Mesodermal cell (in vitro differentiated cells): ENCODE data around the gene GARRE1. TPM values are rescaled to one million over a fixed set of nuclear protein-coding genes. Genes with fewer than 3 reads are reported as not detected.
"Not testable (repeated sequence)": the region's sequence is repeated elsewhere in the genome, so short reads cannot be mapped to it uniquely, and the experiment has no call there.

ENCODE experiments used
- H3K27ac ChIP-seq: 2 replicates; pipeline ENCODE4 v1.7.0; 2013; ENCODE audit warnings: mild to moderate bottlenecking, low read depth, low read length, moderate library complexity; ENCODE audit not compliant: severe bottlenecking
- H3K36me3 ChIP-seq: 2 replicates; pipeline ENCODE4 v1.7.1; 2013; ENCODE audit warnings: mild to moderate bottlenecking, low read length, moderate library complexity; ENCODE audit not compliant: control insufficient read depth, insufficient read depth
- H3K4me1 ChIP-seq: one replicate; pipeline ENCODE4 v1.7.1; 2013; ENCODE audit warnings: mild to moderate bottlenecking, low read length; ENCODE audit not compliant: insufficient read depth, control insufficient read depth, poor library complexity, severe bottlenecking
- H3K4me3 ChIP-seq: 2 replicates; pipeline ENCODE4 v1.7.0; 2013; ENCODE audit warnings: low read length, control low read depth, mild to moderate bottlenecking; ENCODE audit not compliant: insufficient read depth, poor library complexity, severe bottlenecking; ENCODE audit errors: extremely low read depth
- H3K9me3 ChIP-seq: 2 replicates; pipeline ENCODE4 v1.7.1; 2013; ENCODE audit warnings: mild to moderate bottlenecking, low read length, moderate library complexity; ENCODE audit not compliant: control insufficient read depth
- WGBS, 2 experiments: methylation state at CpG; one replicate each; pipeline ENCODE4 v1.1.5; 2013; ENCODE audit warnings: missing lambda C conversion rate in 2 of 2; ENCODE audit not compliant: insufficient coverage in 2 of 2; 5-methylcytosine and 5-hydroxymethylcytosine counted together
- polyA plus RNA-seq, 2 experiments: library from polyadenylated mRNA; stranded (reverse); fragments of 50-300 nt; gene quantifications; one replicate each; pipeline ENCODE4 v1.2.3, GENCODE V29; 2013

GARRE1 gene
- 27.1 TPM for polyA plus RNA-seq (2013, experiment 1 of 2)
- 23.4 TPM for polyA plus RNA-seq (2013, experiment 2 of 2)

GRCh38 chr19:34254046-34254697 lies at the start of gene GARRE1:
Gene GARRE1 (plus strand): TSS chr19:34254554. CDS start chr19:34300474, 45,920 bp downstream.
- Histone ChIP-seq H3K36me3 (peaks cover 13% of the 10 kb centered on the region), H3K9me3 (no peaks in the 10 kb centered on the region), H3K4me1 (no peaks in the 10 kb centered on the region), H3K27ac (peak within 1 kb of the TSS; percentile 80), H3K4me3 (peak within 1 kb of the TSS; percentile 70)
- 0 to 1% methylated on average over 17 to 37 of the region's 56 CpGs for WGBS, 2 experiments

- H3K4me1 ChIP-seq = not testable (repeated sequence)
- 75 to 93% methylated on average over 1 to 4 of the region's 7 CpGs for WGBS, 2 experiments
- H3K36me3 ChIP-seq = peaks cover 81% of the 10 kb centered on the region
These were observed 49.0 kb upstream of the GARRE1 start for GRCh38 chr19:34205324-34205723.

GRCh38 chr19:34208291-34208884 lies 46.0 kb upstream of the GARRE1 start:
- Histone ChIP-seq H3K27ac (no peak overlapping the region), H3K36me3 (peaks cover 83% of the 10 kb centered on the region)
- WGBS, 2 experiments = 100% methylated on average over 1 of the region's 1 CpG; no CpG with 5 or more reads in 1 of the 2 experiments

More at GRCh38 chr19:34205324-34205723, 49.0 kb upstream of the GARRE1 start:
- not testable (repeated sequence) for H3K9me3 ChIP-seq, H3K4me3 ChIP-seq, H3K27ac ChIP-seq

GRCh38 chr19:34209726-34210125 lies 44.6 kb upstream of the GARRE1 start:
- peaks cover 87% of the 10 kb centered on the region for H3K36me3 ChIP-seq
- H3K9me3 ChIP-seq = no peaks in the 10 kb centered on the region
- no CpG with 5 or more reads among the region's 4 CpGs for WGBS, 2 experiments

More at GRCh38 chr19:34208291-34208884, 46.0 kb upstream of the GARRE1 start:
- H3K4me1 ChIP-seq = no peaks in the 10 kb centered on the region
- no peaks in the 10 kb centered on the region for H3K9me3 ChIP-seq
- H3K4me3 ChIP-seq = no peak overlapping the region

GRCh38 chr19:34213283-34213682 lies 41.1 kb upstream of the GARRE1 start:
- H3K4me1 ChIP-seq = no peaks in the 10 kb centered on the region
- H3K27ac ChIP-seq = no peak overlapping the region
- no peaks in the 10 kb centered on the region for H3K9me3 ChIP-seq
- WGBS, 2 experiments = no CpG with 5 or more reads among the region's 2 CpGs
- peaks cover 85% of the 10 kb centered on the region for H3K36me3 ChIP-seq
- no peak overlapping the region for H3K4me3 ChIP-seq

More at GRCh38 chr19:34209726-34210125, 44.6 kb upstream of the GARRE1 start:
- Histone ChIP-seq H3K4me3 (no peak overlapping the region), H3K27ac (no peak overlapping the region), H3K4me1 (no peaks in the 10 kb centered on the region)

- Histone ChIP-seq H3K27ac (no peak overlapping the region), H3K4me3 (no peak overlapping the region), H3K36me3 (peaks cover 85% of the 10 kb centered on the region), H3K4me1 (no peaks in the 10 kb centered on the region), H3K9me3 (no peaks in the 10 kb centered on the region)
- WGBS, 2 experiments = 90 to 100% methylated on average over 3 to 4 of the region's 4 CpGs
These were observed 40.3 kb upstream of the GARRE1 start for GRCh38 chr19:34214040-34214439.

GRCh38 chr19:34215006-34215665 lies 39.2 kb upstream of the GARRE1 start:
- no peak overlapping the region for H3K4me3 ChIP-seq
- H3K36me3 ChIP-seq = peaks cover 87% of the 10 kb centered on the region
- H3K9me3 ChIP-seq = no peaks in the 10 kb centered on the region
- H3K4me1 ChIP-seq = no peaks in the 10 kb centered on the region
- WGBS, 2 experiments = 100% methylated on average over 2 of the region's 3 CpGs
- no peak overlapping the region for H3K27ac ChIP-seq

GRCh38 chr19:34215666-34216038 lies 38.7 kb upstream of the GARRE1 start:
- Histone ChIP-seq H3K9me3 (no peaks in the 10 kb centered on the region), H3K4me1 (no peaks in the 10 kb centered on the region), H3K27ac (no peak overlapping the region), H3K4me3 (no peak overlapping the region), H3K36me3 (peaks cover 87% of the 10 kb centered on the region)
- WGBS, 2 experiments = 100% methylated on average over 1 of the region's 3 CpGs; no CpG with 5 or more reads in 1 of the 2 experiments

- not testable (repeated sequence) for H3K4me1 ChIP-seq, H3K9me3 ChIP-seq, H3K4me3 ChIP-seq, H3K27ac ChIP-seq
- H3K36me3 ChIP-seq = peaks cover 86% of the 10 kb centered on the region
- 78 to 89% methylated on average over 11 of the region's 14 CpGs for WGBS, 2 experiments
These were observed 37.6 kb upstream of the GARRE1 start for GRCh38 chr19:34216745-34217219.

GRCh38 chr19:34217952-34218817 lies 36.2 kb upstream of the GARRE1 start:
- Histone ChIP-seq H3K9me3 (no peaks in the 10 kb centered on the region), H3K4me3 (no peak overlapping the region), H3K36me3 (peaks cover 89% of the 10 kb centered on the region), H3K27ac (no peak overlapping the region), H3K4me1 (no peaks in the 10 kb centered on the region)
- 93 to 98% methylated on average over 10 to 14 of the region's 18 CpGs for WGBS, 2 experiments
